Epidermal melanocyte (primary cell): ENCODE results near the gene KCNK5.

Experiments
- DNase-seq: peaks from one replicate; pipeline ENCODE4 v3.0.0; 2011; ENCODE audit warnings: low spot score; ENCODE audit not compliant: insufficient read length

KCNK5 gene

GRCh38 chr6:39143238-39143930, 85.9 kb downstream of the KCNK5 start:
- DNase-seq, result no peak

- DNase-seq, result no peak
These were observed 88.6 kb downstream of the KCNK5 start for GRCh38 chr6:39140556-39141167.
